PC-9 (cell line): ENCODE measurements around the gene NPSR1. TPM values are rescaled to one million over a fixed set of nuclear protein-coding genes. Genes with fewer than 3 reads are reported as not detected.

ENCODE experiments used
- BruUV-seq: library from RNA; stranded (reverse); fragments of 400-500 nt; replicated peaks from 2 replicates; lab custom pipeline; 2021; lab: Mats Ljungman, UMichigan
- CTCF ChIA-PET: fragments of 300-600 bp; sonication (Branson Sonifier 250); formaldehyde crosslinking; loops from one replicate; lab custom pipeline; 2022; ENCODE audit warnings: antibody characterized with exemption; lab: Charles Lee
- POLR2A ChIA-PET: fragments of 300-600 bp; sonication (Branson Sonifier 250); formaldehyde crosslinking; loops from one replicate; lab custom pipeline; 2022; ENCODE audit warnings: antibody characterized with exemption; ENCODE audit not compliant: unreplicated experiment; lab: Charles Lee
- DNase-seq, 2 experiments: peaks; one replicate each; pipeline versions ENCODE4 v3.0.0 to v3.0.0-alpha.2; 2015 to 2022; ENCODE audit warnings: mixed read lengths in 1 of 2
- H2AFZ ChIP-seq: fragments of 200-600 bp; sonication (generic); 2 replicates; pipeline ENCODE4 v1.8.1; 2017; ENCODE audit warnings: antibody characterized with exemption
- H3F3A ChIP-seq: fragments of 200-600 bp; sonication (generic); 2 replicates; pipeline ENCODE4 v1.8.1; 2017; ENCODE audit warnings: antibody characterized with exemption, mild to moderate bottlenecking, low read depth; ENCODE audit not compliant: insufficient read depth
- H3K27ac ChIP-seq: fragments of 200-600 bp; sonication (generic); 2 replicates; pipeline ENCODE4 v1.6.1; 2016; ENCODE audit warnings: mixed run types
- H3K27me3 ChIP-seq: fragments of 200-600 bp; sonication (generic); 2 replicates; pipeline ENCODE4 v1.6.1; 2016; ENCODE audit warnings: low read depth, mixed run types; ENCODE audit not compliant: insufficient read depth
- H3K36me3 ChIP-seq: fragments of 200-600 bp; sonication (generic); 2 replicates; pipeline ENCODE4 v1.6.1; 2016; ENCODE audit warnings: low read depth, mixed run types
- H3K4me1 ChIP-seq: fragments of 200-600 bp; sonication (generic); replicated peaks from 2 replicates; pipeline ENCODE4 v1.6.1; 2016; ENCODE audit warnings: mixed run types; ENCODE audit not compliant: insufficient read depth
- H3K4me2 ChIP-seq: fragments of 200-600 bp; sonication (generic); 2 replicates; pipeline ENCODE4 v1.6.1; 2017; ENCODE audit warnings: mixed run types
- H3K4me3 ChIP-seq: fragments of 200-600 bp; sonication (generic); 2 replicates; pipeline ENCODE4 v1.6.1; 2016; ENCODE audit warnings: mixed run types
- H3K79me2 ChIP-seq: fragments of 200-600 bp; sonication (generic); 2 replicates; pipeline ENCODE4 v1.6.1; 2017; ENCODE audit warnings: low read depth, mixed run types
- H3K9me2 ChIP-seq: fragments of 200-600 bp; sonication (generic); 2 replicates; pipeline ENCODE4 v1.8.1; 2017; ENCODE audit warnings: mild to moderate bottlenecking; ENCODE audit not compliant: insufficient read depth
- H3K9me3 ChIP-seq: fragments of 200-600 bp; sonication (generic); 2 replicates; pipeline ENCODE4 v1.8.1; 2016; ENCODE audit warnings: low read depth; ENCODE audit not compliant: insufficient read depth
- H4K20me1 ChIP-seq: fragments of 200-600 bp; sonication (generic); 2 replicates; pipeline ENCODE4 v1.8.1; 2017; ENCODE audit not compliant: insufficient read depth
- CTCF ChIP-seq: fragments of 200-600 bp; sonication (generic); conservative IDR thresholded peaks from 2 replicates; pipeline ENCODE4 v1.6.1; 2017; ENCODE audit warnings: mixed run types, antibody characterized with exemption, mild to moderate bottlenecking, moderate library complexity
- EZH2 ChIP-seq: fragments of 200-600 bp; sonication (generic); IDR thresholded peaks from 2 replicates; pipeline ENCODE4 v1.8.0; 2017; ENCODE audit warnings: antibody characterized with exemption, low read depth
- intact Hi-C: fragments of 100-400 bp; cut with micrococcal nuclease; formaldehyde crosslinking; loops from one replicate; pipeline ENCODE4 v1.10.0; 2022; ENCODE audit not compliant: unreplicated experiment
- total RNA-seq: library from RNA; stranded (reverse); gene quantifications from 2 replicates; pipeline ENCODE4 v1.2.3, GENCODE V29; 2021

The NPSR1 gene
- total RNA-seq, 1 experiment from 2014 or later, result not detected

- Histone ChIP-seq H3K36me3 (no peaks in the 10 kb centered on the region), H3K9me2 (no peaks in the 10 kb centered on the region), H3F3A (no peaks in the 10 kb centered on the region), H2AFZ (no peak overlapping the region), H3K9me3 (no peaks in the 10 kb centered on the region), H3K4me1 (peaks cover 30% of the 10 kb centered on the region), H4K20me1 (no peaks in the 10 kb centered on the region), H3K79me2 (no peaks in the 10 kb centered on the region), H3K4me2 (no peak overlapping the region), H3K27ac (no peak overlapping the region), H3K27me3 (no peaks in the 10 kb centered on the region), H3K4me3 (no peak overlapping the region)
- no peak for TF ChIP-seq EZH2
- no peak for TF ChIP-seq CTCF
- ChIA-PET CTCF (no interaction called here), POLR2A (no interaction called here)
- DNase-seq, result no peak
- intact Hi-C loops, result no loop called here
- BruUV-seq, result no TSS peak
These were observed 183.3 kb downstream of the NPSR1 start for GRCh38 chr7:34841326-34841725.

- POLR2A ChIA-PET, result no interaction called here
- no peaks in the 10 kb centered on the region for H3K9me3 ChIP-seq
- DNase-seq, result no peak
- no peaks in the 10 kb centered on the region for H3K36me3 ChIP-seq
- intact Hi-C loops, result no loop called here
- no peak overlapping the region for H2AFZ ChIP-seq
- BruUV-seq, result no TSS peak
- H3K79me2 ChIP-seq, result no peaks in the 10 kb centered on the region
- H4K20me1 ChIP-seq, result no peaks in the 10 kb centered on the region
- H3K27me3 ChIP-seq, result no peaks in the 10 kb centered on the region
- H3K27ac ChIP-seq, result no peak overlapping the region
- H3K4me1 ChIP-seq, result peaks cover 23% of the 10 kb centered on the region
- no peak overlapping the region for H3K4me3 ChIP-seq
- H3K4me2 ChIP-seq, result no peak overlapping the region
- CTCF ChIA-PET, result no interaction called here
- TF ChIP-seq CTCF, result no peak
- TF ChIP-seq EZH2, result no peak
- no peaks in the 10 kb centered on the region for H3K9me2 ChIP-seq
- H3F3A ChIP-seq, result no peaks in the 10 kb centered on the region
These were observed 184.8 kb downstream of the NPSR1 start for GRCh38 chr7:34842782-34843181.

- Histone ChIP-seq H3K4me2 (no peak overlapping the region), H3K27me3 (no peaks in the 10 kb centered on the region), H3K9me2 (no peaks in the 10 kb centered on the region), H3K79me2 (no peaks in the 10 kb centered on the region), H2AFZ (no peak overlapping the region), H3K9me3 (no peaks in the 10 kb centered on the region), H4K20me1 (no peaks in the 10 kb centered on the region), H3K27ac (no peak overlapping the region), H3K4me3 (no peak overlapping the region), H3K4me1 (peaks cover 16% of the 10 kb centered on the region), H3K36me3 (no peaks in the 10 kb centered on the region), H3F3A (no peaks in the 10 kb centered on the region)
- ChIA-PET CTCF (no interaction called here), POLR2A (no interaction called here)
- BruUV-seq, result no TSS peak
- no peak for DNase-seq
- no peak for TF ChIP-seq EZH2
- intact Hi-C loops, result no loop called here
These were observed 186.4 kb downstream of the NPSR1 start for GRCh38 chr7:34844406-34844805.
